ENCODE measurements around the gene ST3GAL3.

ST3GAL3 gene

DNA sequence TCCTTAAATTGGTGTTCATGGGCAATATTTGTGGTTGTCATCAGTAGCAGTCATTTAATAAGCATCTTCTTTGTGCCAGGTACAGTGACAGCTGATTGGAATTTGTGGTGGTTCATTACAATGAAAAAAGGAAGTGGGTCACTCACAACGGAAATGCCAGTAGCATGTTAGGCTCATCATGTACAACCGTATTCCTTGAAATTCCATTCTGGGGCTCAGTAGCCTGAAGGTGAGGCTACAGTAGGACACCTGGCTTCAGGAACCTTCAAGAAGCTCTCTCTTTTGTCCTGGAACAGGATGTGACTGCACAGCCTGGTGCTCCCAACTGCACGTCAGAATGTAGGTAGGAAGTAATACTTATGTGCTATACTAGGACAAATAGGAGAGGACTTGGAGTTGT, 93.9 kb downstream of the ST3GAL3 start:
- H3K4me3 ChIP-seq (ENCODE audit: low read length), result no peak overlapping the region
- DNase-seq (ENCODE audit: low read depth, low spot score), result no peak
- H3K9me3 ChIP-seq (ENCODE audit: control insufficient read depth, insufficient read depth, low read length), result no peaks in the 10 kb centered on the region
- H3K36me3 ChIP-seq (ENCODE audit: control insufficient read depth, insufficient read depth, low read length), result no peaks in the 10 kb centered on the region
- H3K4me1 ChIP-seq (ENCODE audit: control insufficient read depth, insufficient read depth, low read length), result no peaks in the 10 kb centered on the region; the same call in 1 of the 2 replicates
- no CpG with 5 or more reads among the region's 3 CpGs for WGBS (ENCODE audit: insufficient coverage, insufficient read length)
- no peaks in the 10 kb centered on the region for H3K27me3 ChIP-seq (ENCODE audit: control insufficient read depth, insufficient read depth, low read length)
- H3K27ac ChIP-seq (ENCODE audit: low read length), result no peak overlapping the region

DNA sequence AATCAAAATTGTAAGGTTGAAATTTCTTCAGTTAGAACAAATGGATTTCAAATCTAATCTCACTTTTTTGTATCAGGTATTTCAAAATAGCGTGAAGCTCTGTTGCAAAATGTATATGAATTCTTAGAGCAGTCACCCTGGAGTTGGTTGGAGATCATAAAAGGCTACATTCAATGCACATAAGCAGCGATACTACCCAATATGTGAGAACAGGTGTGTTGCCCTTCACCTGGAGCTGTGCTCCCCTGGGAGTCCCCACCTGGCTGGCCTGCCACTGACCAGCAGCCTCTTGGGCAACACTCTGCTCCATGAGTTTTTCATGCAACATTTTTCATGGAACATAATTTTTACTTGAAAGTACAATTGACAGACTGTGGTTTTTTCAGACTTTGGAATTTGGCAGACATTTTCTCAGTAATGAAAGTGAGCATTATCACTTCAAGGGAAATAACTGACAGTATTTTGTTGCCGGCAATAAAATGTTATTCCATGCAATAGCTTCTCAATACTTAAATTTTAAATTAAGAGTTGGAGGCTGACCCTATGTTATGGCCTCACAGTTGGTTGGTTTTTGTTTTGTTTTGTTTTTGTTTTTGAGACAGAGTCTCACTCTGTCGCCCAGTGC, 95.1 kb downstream of the ST3GAL3 start:
- no peak for DNase-seq (ENCODE audit: low read depth, low spot score)
- WGBS (ENCODE audit: insufficient coverage, insufficient read length), result no CpG with 5 or more reads among the region's 4 CpGs
- no peak overlapping the region for H3K27ac ChIP-seq (ENCODE audit: low read length)
- no peaks in the 10 kb centered on the region for H3K27me3 ChIP-seq (ENCODE audit: control insufficient read depth, insufficient read depth, low read length)
- no peaks in the 10 kb centered on the region; the same call in 1 of the 2 replicates for H3K4me1 ChIP-seq (ENCODE audit: control insufficient read depth, insufficient read depth, low read length)
- H3K9me3 ChIP-seq (ENCODE audit: control insufficient read depth, insufficient read depth, low read length), result no peaks in the 10 kb centered on the region
- no peak overlapping the region for H3K4me3 ChIP-seq (ENCODE audit: low read length)
- no peaks in the 10 kb centered on the region for H3K36me3 ChIP-seq (ENCODE audit: control insufficient read depth, insufficient read depth, low read length)

DNA sequence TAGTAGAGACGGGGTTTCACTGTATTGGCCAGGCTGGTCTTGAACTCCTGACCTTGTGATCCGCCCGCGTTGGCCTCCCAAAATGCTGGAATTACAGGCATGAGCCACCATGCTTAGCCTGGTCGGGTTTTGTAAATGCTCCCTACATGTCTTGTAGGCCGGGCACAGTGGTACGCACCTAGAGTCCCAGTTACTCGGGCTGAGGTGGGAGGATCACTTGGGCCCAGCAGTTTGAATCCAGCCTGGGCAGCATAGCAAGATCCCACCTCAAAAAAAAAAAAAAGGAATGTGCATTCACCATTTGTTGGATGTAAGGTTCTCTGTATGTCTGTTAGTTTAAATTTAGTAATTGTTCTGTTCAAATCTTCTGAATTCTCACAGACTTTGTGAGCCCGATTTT, 95.8 kb downstream of the ST3GAL3 start:
- Histone ChIP-seq H3K27ac (ENCODE audit: low read length) (no peak overlapping the region), H3K4me1 (ENCODE audit: control insufficient read depth, insufficient read depth, low read length) (no peaks in the 10 kb centered on the region; the same call in 1 of the 2 replicates), H3K27me3 (ENCODE audit: control insufficient read depth, insufficient read depth, low read length) (no peaks in the 10 kb centered on the region), H3K36me3 (ENCODE audit: control insufficient read depth, insufficient read depth, low read length) (no peaks in the 10 kb centered on the region), H3K4me3 (ENCODE audit: low read length) (no peak overlapping the region), H3K9me3 (ENCODE audit: control insufficient read depth, insufficient read depth, low read length) (no peaks in the 10 kb centered on the region)
- no peak for DNase-seq (ENCODE audit: low read depth, low spot score)
- no CpG with 5 or more reads among the region's 9 CpGs for WGBS (ENCODE audit: insufficient coverage, insufficient read length)

DNA sequence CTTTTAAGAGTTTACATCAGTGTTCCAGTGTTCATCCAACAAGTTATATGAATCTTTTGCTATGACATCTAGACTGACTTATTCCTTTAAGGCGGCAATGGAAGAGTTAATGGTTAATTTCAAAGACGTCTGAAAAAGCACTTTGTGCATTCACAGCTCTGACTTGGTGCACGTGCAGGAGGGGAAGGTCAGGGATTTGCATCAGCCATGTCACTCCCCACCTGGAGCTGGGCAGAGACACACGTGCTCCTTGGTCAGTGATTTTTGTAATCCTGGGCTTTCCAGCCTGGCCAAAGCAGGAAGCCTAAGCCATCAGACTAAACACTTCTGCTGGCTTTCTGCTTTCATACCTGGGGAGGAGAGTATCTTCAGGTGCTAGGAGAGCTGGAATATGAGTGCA, 96.3 kb downstream of the ST3GAL3 start:
- no peaks in the 10 kb centered on the region for H3K27me3 ChIP-seq (ENCODE audit: control insufficient read depth, insufficient read depth, low read length)
- WGBS (ENCODE audit: insufficient coverage, insufficient read length), result no CpG with 5 or more reads among the region's 4 CpGs
- no peaks in the 10 kb centered on the region; the same call in 1 of the 2 replicates for H3K4me1 ChIP-seq (ENCODE audit: control insufficient read depth, insufficient read depth, low read length)
- no peaks in the 10 kb centered on the region for H3K36me3 ChIP-seq (ENCODE audit: control insufficient read depth, insufficient read depth, low read length)
- H3K27ac ChIP-seq (ENCODE audit: low read length), result no peak overlapping the region
- no peak for DNase-seq (ENCODE audit: low read depth, low spot score)
- H3K9me3 ChIP-seq (ENCODE audit: control insufficient read depth, insufficient read depth, low read length), result no peaks in the 10 kb centered on the region
- no peak overlapping the region for H3K4me3 ChIP-seq (ENCODE audit: low read length)

DNA sequence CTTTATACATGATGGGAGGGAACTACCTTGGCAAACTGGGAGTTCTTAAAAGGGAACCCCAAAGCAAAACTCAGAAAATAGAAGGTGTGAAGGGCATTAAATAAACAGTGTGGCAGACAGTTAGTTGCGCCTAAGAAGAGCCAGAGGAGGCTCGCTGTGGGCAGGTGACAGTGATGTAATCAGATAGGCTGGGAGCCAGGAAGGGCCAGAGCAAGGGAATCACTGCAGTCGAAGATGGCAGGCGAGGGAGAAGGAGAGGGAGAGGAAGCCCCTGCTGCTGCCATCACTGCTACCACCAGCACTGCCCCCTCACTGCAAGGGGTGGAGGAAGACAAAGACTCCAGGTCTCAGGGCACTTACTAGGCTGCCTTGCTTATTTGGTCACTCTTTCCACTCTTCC, 97.2 kb downstream of the ST3GAL3 start:
- Histone ChIP-seq H3K36me3 (ENCODE audit: control insufficient read depth, insufficient read depth, low read length) (no peaks in the 10 kb centered on the region), H3K9me3 (ENCODE audit: control insufficient read depth, insufficient read depth, low read length) (no peaks in the 10 kb centered on the region), H3K27ac (ENCODE audit: low read length) (no peak overlapping the region), H3K27me3 (ENCODE audit: control insufficient read depth, insufficient read depth, low read length) (no peaks in the 10 kb centered on the region), H3K4me3 (ENCODE audit: low read length) (no peak overlapping the region), H3K4me1 (ENCODE audit: control insufficient read depth, insufficient read depth, low read length) (no peaks in the 10 kb centered on the region; the same call in 1 of the 2 replicates)
- DNase-seq (ENCODE audit: low read depth, low spot score), result no peak
- no CpG with 5 or more reads among the region's 4 CpGs for WGBS (ENCODE audit: insufficient coverage, insufficient read length)

DNA sequence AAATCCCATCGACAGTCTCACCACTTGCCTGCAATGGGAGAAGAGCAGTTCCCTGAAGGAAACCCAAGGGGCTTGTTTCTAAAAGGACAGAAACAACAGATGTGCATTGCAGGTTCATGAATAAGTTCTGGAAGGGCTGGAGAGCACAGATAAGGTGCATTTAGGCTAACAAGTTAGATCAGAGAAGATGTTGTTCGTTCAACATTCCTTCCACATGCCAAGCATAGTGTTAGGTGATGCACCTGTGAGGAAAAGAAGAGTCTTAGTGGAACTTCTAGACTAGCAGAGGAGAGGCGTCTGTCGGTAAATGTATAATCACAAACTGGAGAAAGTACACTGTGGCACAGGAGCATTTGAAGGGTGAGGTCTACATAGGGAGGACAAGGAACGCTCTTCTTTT, 98.0 kb downstream of the ST3GAL3 start:
- no peaks in the 10 kb centered on the region for H3K9me3 ChIP-seq (ENCODE audit: control insufficient read depth, insufficient read depth, low read length)
- no peak overlapping the region for H3K27ac ChIP-seq (ENCODE audit: low read length)
- no CpG with 5 or more reads among the region's 5 CpGs for WGBS (ENCODE audit: insufficient coverage, insufficient read length)
- no peaks in the 10 kb centered on the region for H3K36me3 ChIP-seq (ENCODE audit: control insufficient read depth, insufficient read depth, low read length)
- no peaks in the 10 kb centered on the region; the same call in 1 of the 2 replicates for H3K4me1 ChIP-seq (ENCODE audit: control insufficient read depth, insufficient read depth, low read length)
- no peak for DNase-seq (ENCODE audit: low read depth, low spot score)
- no peak overlapping the region for H3K4me3 ChIP-seq (ENCODE audit: low read length)
- H3K27me3 ChIP-seq (ENCODE audit: control insufficient read depth, insufficient read depth, low read length), result no peaks in the 10 kb centered on the region

DNA sequence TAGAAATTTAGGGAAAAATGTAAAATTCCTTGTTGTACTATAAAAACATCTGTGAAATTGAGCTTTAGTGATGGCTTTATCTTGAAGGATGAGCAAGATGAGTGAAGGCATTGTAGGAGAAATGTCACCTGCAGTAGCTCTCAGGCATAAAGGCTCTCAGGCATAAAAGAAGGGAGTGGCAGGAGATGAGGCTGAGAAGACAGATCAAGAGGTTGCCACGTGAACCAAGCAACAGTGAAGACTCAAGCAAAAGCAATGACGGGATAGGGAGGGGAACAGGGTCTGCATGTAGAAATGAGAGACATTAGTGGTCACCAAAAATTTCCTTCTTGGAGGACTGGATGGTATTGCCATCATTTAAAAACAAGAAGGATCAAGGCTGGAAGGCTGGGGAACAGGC, 98.8 kb downstream of the ST3GAL3 start:
- no CpG with 5 or more reads among the region's 2 CpGs for WGBS (ENCODE audit: insufficient coverage, insufficient read length)
- Histone ChIP-seq H3K9me3 (ENCODE audit: control insufficient read depth, insufficient read depth, low read length) (no peaks in the 10 kb centered on the region), H3K36me3 (ENCODE audit: control insufficient read depth, insufficient read depth, low read length) (no peaks in the 10 kb centered on the region), H3K27me3 (ENCODE audit: control insufficient read depth, insufficient read depth, low read length) (no peaks in the 10 kb centered on the region), H3K4me3 (ENCODE audit: low read length) (no peak overlapping the region), H3K27ac (ENCODE audit: low read length) (no peak overlapping the region), H3K4me1 (ENCODE audit: control insufficient read depth, insufficient read depth, low read length) (no peaks in the 10 kb centered on the region; the same call in 1 of the 2 replicates)
- no peak for DNase-seq (ENCODE audit: low read depth, low spot score)

DNA sequence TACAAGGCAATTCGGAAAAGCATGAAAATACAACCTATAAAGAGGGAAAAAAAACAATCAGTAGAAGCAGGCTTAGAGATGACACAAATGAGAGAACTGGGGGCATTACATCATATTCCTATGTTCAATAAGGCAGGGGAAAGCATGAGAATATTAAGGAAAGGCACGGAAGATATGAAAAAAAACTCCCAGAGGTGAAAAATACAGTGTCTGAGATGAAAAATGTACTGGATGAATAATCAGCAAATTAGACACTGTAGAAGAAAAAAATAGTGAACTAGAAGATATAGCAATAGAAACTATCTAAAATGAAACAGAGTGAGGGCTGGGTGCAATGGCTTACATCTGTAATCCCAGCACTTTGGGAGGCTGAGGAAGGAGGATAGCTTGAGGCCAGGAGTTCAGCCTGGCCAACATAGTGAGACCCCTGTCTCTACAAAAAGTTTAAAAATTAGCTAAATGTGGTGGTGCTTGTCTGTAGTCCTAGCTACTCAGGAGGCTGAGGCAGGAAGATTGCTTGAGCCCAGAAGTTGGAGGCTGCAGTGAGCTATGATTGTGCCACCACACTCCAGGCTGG, 101.8 kb downstream of the ST3GAL3 start:
- no peak overlapping the region for H3K4me3 ChIP-seq (ENCODE audit: low read length)
- no peaks in the 10 kb centered on the region for H3K36me3 ChIP-seq (ENCODE audit: control insufficient read depth, insufficient read depth, low read length)
- no peaks in the 10 kb centered on the region for H3K9me3 ChIP-seq (ENCODE audit: control insufficient read depth, insufficient read depth, low read length)
- WGBS (ENCODE audit: insufficient coverage, insufficient read length), result no CpG with 5 or more reads among the region's 2 CpGs
- H3K27ac ChIP-seq (ENCODE audit: low read length), result no peak overlapping the region
- H3K27me3 ChIP-seq (ENCODE audit: control insufficient read depth, insufficient read depth, low read length), result no peaks in the 10 kb centered on the region
- DNase-seq (ENCODE audit: low read depth, low spot score), result no peak
- no peaks in the 10 kb centered on the region; the same call in 1 of the 2 replicates for H3K4me1 ChIP-seq (ENCODE audit: control insufficient read depth, insufficient read depth, low read length)

DNA sequence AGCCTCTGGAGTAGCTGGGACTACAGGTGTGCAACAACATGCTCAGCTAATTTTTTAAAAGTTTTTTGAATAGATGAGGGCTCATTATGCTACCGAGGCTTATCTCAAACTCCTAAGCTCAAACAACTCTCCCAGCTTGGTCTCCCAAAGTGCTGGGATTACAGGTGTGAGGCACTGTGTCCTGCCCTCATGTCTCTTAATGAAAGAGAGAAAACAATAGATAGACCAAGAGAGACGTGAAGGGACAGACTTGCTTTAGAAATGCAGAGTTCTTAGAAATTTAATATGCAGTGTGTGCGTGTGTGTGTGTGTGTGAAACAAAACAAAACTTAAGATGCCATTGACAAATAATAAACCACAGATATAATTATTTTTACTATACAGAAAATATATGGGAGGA, 105.2 kb downstream of the ST3GAL3 start:
- H3K36me3 ChIP-seq (ENCODE audit: control insufficient read depth, insufficient read depth, low read length), result no peaks in the 10 kb centered on the region
- no CpG with 5 or more reads among the region's 3 CpGs for WGBS (ENCODE audit: insufficient coverage, insufficient read length)
- H3K27ac ChIP-seq (ENCODE audit: low read length), result no peak overlapping the region
- H3K4me3 ChIP-seq (ENCODE audit: low read length), result no peak overlapping the region
- no peaks in the 10 kb centered on the region for H3K9me3 ChIP-seq (ENCODE audit: control insufficient read depth, insufficient read depth, low read length)
- H3K27me3 ChIP-seq (ENCODE audit: control insufficient read depth, insufficient read depth, low read length), result no peaks in the 10 kb centered on the region
- no peaks in the 10 kb centered on the region for H3K4me1 ChIP-seq (ENCODE audit: control insufficient read depth, insufficient read depth, low read length)
- no peak for DNase-seq (ENCODE audit: low read depth, low spot score)

DNA sequence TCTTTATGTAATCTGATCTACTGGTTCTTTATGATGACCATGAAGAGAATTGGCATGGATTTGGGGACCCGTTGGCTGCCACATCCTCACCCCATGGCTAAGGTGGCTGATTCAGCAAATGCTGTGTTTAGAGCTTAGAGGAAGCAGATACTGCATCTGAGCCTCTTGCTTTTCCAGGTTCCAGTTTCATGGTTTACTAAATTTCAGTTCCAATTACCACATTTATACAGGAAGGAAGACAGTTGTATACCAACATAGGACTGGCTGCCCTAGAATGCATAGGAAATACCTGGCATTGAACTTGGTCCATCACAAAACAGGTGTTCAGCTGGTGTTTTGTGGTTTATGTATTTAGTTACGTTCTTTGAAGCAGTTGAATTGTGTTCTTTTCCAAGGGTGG, 107.1 kb downstream of the ST3GAL3 start:
- Histone ChIP-seq H3K27me3 (ENCODE audit: control insufficient read depth, insufficient read depth, low read length) (no peaks in the 10 kb centered on the region), H3K36me3 (ENCODE audit: control insufficient read depth, insufficient read depth, low read length) (no peaks in the 10 kb centered on the region), H3K27ac (ENCODE audit: low read length) (no peak overlapping the region), H3K4me1 (ENCODE audit: control insufficient read depth, insufficient read depth, low read length) (no peaks in the 10 kb centered on the region), H3K9me3 (ENCODE audit: control insufficient read depth, insufficient read depth, low read length) (no peaks in the 10 kb centered on the region), H3K4me3 (ENCODE audit: low read length) (no peak overlapping the region)
- no CpG with 5 or more reads among the region's 2 CpGs for WGBS (ENCODE audit: insufficient coverage, insufficient read length)
- DNase-seq (ENCODE audit: low read depth, low spot score), result no peak

DNA sequence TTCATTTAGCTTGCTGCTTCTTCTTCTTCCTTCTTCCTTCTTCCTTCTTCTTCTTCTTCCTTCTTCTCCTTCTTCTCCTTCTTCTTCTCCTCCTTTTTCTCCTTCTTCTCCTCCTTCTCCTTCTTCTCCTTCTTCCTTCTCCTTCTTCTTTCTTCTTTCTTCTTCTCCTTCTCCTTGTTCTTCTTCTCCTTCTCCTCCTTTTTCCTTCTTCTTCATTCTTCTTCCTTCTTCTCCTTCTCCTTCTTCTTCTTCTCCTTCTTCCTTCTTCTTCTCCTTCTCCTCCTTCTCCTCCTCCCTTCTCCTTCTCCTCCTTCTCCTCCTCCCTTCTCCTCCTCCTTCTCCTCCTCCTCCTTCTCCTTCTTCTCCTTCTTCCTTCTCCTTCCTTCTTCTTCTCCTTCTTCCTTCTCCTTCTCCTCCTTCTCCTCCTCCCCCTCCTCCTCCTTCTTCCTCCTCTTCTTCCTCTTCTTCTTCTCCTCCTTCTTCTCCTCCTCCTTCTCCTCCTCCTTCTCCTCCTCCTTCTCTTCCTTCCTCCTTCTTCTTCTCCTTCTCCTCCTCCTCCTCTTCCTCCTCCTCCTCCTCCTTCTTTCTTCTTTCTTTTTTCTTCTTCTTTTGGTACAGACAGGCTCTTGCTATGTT, 110.1 kb downstream of the ST3GAL3 start:
- no peak overlapping the region for H3K27ac ChIP-seq (ENCODE audit: low read length)
- no peaks in the 10 kb centered on the region for H3K27me3 ChIP-seq (ENCODE audit: control insufficient read depth, insufficient read depth, low read length)
- DNase-seq (ENCODE audit: low read depth, low spot score), result no peak
- no peaks in the 10 kb centered on the region for H3K9me3 ChIP-seq (ENCODE audit: control insufficient read depth, insufficient read depth, low read length)
- no peaks in the 10 kb centered on the region for H3K4me1 ChIP-seq (ENCODE audit: control insufficient read depth, insufficient read depth, low read length)
- H3K4me3 ChIP-seq (ENCODE audit: low read length), result no peak overlapping the region
- H3K36me3 ChIP-seq (ENCODE audit: control insufficient read depth, insufficient read depth, low read length), result no peaks in the 10 kb centered on the region

Data from iPS DF 6.9 (cell line).